GM18526 (cell line): Measurements from ENCODE around the gene RPS21.

Experiments
- POLR2A ChIP-seq: IDR thresholded peaks from 3 replicates; pipeline ENCODE4 v1.6.1; 2011; ENCODE audit not compliant: insufficient read length; ENCODE audit errors: extremely low read depth

The RPS21 gene

GRCh38 chr20:62367633-62368391, 19.1 kb upstream of the RPS21 start:
- TF ChIP-seq POLR2A, result no peak

DNA sequence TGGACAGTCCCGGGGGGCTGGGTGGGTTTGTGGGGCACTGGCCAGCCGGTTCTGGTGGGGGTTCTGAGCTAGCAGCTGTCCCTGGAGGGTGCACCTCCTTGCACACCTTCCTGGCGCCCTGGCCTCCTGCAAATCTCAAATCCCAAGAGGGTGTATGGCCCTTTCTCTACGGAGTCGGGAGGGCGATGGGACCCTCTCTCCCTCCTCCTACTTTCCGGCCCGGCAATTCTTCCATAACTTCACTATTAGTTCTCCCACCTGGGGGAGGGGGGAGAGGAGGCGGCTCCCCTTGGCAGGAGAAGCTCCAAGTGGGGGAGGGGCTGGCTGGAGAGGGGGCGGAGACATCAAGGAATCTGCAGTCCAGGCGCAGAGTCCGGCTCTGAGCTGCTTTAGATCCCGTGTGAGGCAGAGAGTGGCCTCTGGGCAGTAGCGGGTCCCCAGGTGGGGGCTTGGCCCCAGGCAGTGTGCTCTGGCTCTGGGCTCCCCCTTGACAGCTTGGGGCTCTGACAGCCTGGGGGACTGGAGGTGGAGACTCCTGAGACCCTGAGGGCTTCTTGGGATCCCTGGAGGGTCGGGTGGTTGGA, 18.4 kb upstream of the RPS21 start:
- TF ChIP-seq POLR2A, result no peak

DNA sequence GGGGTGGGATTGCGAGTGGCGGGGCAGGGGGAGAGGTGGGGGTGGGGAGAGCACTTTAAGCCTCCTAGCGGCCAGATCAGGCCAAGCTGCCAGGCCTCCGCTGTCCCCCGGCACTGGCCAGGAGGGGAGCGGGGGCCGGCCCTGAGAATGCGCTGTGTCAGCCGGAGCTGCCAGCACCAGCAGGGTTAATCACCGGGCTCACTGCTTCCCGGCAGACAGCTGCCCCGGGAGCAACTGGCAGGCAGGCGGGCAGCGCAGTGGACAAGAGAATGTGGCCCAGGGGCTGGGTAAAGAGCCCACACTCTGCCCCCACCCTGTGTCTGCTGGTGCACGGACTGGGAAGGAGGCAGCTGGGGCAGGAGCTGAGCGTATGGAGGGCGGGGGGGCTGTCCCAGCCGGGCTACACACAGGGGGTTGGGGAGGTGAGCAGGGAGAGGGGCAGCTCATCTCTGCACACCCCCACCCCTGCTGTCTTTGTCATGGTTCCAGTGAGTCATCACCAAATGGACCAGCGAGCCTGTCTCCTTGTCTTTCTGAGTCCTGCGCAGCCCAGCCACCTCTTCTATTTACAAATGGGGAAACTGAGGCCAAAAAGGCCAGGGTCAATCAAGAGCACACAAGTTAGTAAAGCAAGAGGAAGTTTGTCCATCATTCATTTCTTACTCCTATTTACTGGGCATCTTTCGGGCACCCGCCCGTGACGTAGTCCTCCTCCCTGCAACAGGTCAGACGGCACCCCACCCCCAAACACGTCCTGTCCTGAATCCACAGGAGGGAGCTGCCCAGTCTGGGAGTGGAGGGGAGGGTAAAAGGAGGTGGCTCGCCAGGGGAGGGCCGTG, 17.7 kb upstream of the RPS21 start:
- no peak for TF ChIP-seq POLR2A

- TF ChIP-seq POLR2A, result no peak
Observed at GRCh38 chr20:62369815-62370114, 17.1 kb upstream of the RPS21 start.

DNA sequence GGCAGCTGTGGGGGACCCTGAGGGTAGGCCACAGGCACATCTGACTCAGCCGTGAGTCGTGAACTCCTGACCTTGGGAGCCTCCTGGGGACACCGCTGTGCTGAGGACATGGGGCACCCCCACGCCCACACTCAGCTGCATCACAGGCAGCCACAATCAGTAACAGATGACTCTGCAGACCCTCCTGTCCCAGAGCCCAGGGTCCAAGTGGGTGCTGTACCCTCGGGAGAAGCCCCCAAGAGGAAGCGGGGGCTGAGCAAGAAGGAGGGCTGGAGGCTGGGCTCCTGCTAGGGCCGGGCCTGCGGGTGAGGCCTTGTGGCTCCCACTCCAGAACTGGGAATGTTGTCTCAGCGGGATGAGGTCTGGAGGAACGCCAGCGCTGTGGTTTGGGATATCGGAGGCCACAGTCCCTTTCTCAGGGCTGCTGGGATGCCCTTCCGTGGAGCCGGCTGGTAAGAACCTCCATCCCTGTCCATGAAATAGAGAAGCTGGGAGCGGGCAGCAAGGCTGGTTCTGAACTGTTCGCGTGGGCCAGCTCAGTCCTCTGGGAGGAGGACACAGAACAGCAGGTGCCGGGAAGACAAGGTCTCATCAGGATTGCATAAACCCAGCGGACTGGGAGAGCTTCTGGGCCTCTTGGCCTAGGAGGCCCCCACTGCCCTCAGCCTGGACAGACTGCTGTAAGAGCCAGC, 16.6 kb upstream of the RPS21 start:
- no peak for TF ChIP-seq POLR2A

DNA sequence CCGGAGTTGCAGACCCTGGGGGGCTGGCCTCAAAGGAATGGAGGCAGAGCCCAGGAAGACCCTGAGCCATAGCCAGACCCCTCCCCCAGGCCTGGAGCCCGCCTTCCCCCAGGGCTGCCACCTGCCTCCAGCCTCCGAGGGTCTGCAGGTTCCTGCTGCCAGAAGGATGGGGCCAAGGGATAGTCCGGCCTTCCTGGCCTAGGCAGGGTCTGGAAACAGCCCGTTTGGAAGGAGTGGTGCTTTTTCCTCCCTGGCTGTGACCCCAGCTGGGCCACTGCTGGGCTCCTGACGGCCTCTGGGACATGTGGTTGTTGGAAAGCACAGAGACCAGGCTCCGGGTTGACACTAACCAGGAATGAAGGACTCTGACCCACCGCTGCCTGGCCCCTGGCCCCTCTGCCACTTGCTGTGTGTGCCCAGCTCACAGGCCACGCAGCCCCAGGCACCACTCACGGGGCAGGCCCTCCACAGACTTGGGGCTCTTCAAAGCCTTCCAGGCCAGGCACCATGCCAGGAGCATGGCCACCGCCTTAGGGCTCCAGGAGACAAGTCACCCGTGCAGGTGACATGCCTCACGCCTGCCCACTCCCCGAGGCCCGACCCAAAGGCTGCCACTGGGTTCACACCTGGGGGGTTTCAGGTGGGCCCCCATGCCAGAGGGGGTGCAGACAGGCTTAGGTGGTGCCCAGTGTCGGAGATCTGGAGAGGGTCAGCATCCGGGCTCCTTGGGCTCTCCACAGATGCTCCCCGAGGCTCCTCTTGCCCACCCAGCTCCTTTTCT, 15.9 kb upstream of the RPS21 start:
- no peak for TF ChIP-seq POLR2A

DNA sequence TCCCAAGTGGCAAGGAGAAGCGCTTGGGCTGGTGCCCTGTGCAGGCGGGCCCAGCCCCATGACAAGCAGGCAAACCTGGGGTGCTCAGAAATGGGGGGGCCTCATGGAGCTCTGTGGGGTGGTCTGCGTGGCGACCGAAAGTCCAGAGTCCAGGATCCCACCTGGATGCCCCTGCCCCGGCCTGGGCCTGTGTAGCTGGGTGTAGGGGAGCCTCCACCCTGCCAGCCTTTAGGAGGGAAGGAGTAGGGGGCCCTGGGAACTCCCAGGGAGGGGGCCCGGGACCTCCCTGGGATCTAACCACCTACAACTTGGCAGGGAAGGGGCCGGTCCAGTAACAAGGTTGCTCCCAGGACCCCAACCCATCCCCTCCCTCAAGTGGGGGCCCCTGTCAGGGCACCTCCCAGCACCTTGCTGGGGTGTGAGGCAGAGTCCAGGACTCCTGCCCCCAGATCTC, 15.3 kb upstream of the RPS21 start:
- no peak for TF ChIP-seq POLR2A

- TF ChIP-seq POLR2A, result no peak
Observed at GRCh38 chr20:62372042-62372993, 14.6 kb upstream of the RPS21 start.

GRCh38 chr20:62374331-62375152, 12.4 kb upstream of the RPS21 start:
- TF ChIP-seq POLR2A, result no peak

GRCh38 chr20:62376112-62377063, 10.5 kb upstream of the RPS21 start:
- no peak for TF ChIP-seq POLR2A

- TF ChIP-seq POLR2A, result no peak
Observed at GRCh38 chr20:62377064-62377461, 9.8 kb upstream of the RPS21 start.
